Upper lobe of left lung (tissue), 6 donors: Measurements from ENCODE around the gene LMTK3. TPM values are rescaled to one million over a fixed set of nuclear protein-coding genes. Genes with fewer than 3 reads are reported as not detected.

Experiments used
- ATAC-seq, 2 donors: fragments of 200-7000 bp; cut with Tn5 transposase; one replicate each; pipeline ENCODE4 v1.9.1; 2022; ENCODE audit warnings: mild to moderate bottlenecking in 2 of 2, moderate library complexity in 2 of 2; ENCODE audit not compliant: low FRiP score in 2 of 2
- DNase-seq, 2 donors: peaks; one replicate each; pipeline ENCODE4 v3.0.0-alpha.2; 2019 to 2020
- H3K27ac ChIP-seq, 4 donors: fragments of 200-600 bp; sonication (generic); one replicate each; pipeline ENCODE4 v1.5.1; 2016 to 2019
- H3K27me3 ChIP-seq, 4 donors: fragments of 200-600 bp; sonication (generic); one replicate each; pipeline ENCODE4 v1.5.1; 2017 to 2019
- H3K36me3 ChIP-seq, 4 donors: fragments of 200-600 bp; sonication (generic); one replicate each; pipeline ENCODE4 v1.5.1; 2016 to 2019
- H3K4me1 ChIP-seq, 4 donors: fragments of 200-600 bp; sonication (generic); one replicate each; pipeline ENCODE4 v1.5.1; 2018 to 2019
- H3K4me3 ChIP-seq, 4 donors: fragments of 200-600 bp; sonication (generic); one replicate each; pipeline ENCODE4 v1.5.1; 2017 to 2019; ENCODE audit warnings: mild to moderate bottlenecking in 2 of 4, moderate library complexity in 1 of 4
- H3K9me3 ChIP-seq, 4 donors: fragments of 200-600 bp; sonication (generic); one replicate each; pipeline ENCODE4 v1.5.1; 2018 to 2019
- EP300 ChIP-seq, 4 donors: sonication (generic); formaldehyde crosslinking; IDR thresholded peaks; one replicate each; pipeline ENCODE4 v1.5.1; 2017; ENCODE audit warnings: antibody characterized with exemption in 4 of 4, control low read depth in 2 of 4
- POLR2A ChIP-seq, 4 donors: fragments of 450-650 bp; IDR thresholded peaks; one replicate each; pipeline ENCODE4 v1.5.1; 2016 to 2017; ENCODE audit warnings: antibody characterized with exemption in 4 of 4, mild to moderate bottlenecking in 2 of 4
- POLR2AphosphoS5 ChIP-seq, 2 donors: sonication (generic); formaldehyde crosslinking; IDR thresholded peaks; one replicate each; pipeline ENCODE4 v1.5.1; 2017; ENCODE audit warnings: antibody characterized with exemption in 2 of 2
- WGBS, 2 donors: methylation state at CpG; one replicate each; pipeline ENCODE4 v1.1.5; 2017 to 2018; 5-methylcytosine and 5-hydroxymethylcytosine counted together
- total RNA-seq, 6 donors: library from RNA; depleted of rRNA in 4 of 6; stranded (reverse); fragments of >200 nt in 4 of 6; gene quantifications; one replicate each; pipeline versions ENCODE4 v1.1.0 to v1.2.1, GENCODE V29; 2016 to 2021
- TF ChIP-seq, protein P1 (sequence below), 6 experiments: fragments of 450-650 bp in 4 of 6; fragments of 200-600 bp in 2 of 6; sonication (generic) in 2 of 6; IDR thresholded peaks; one replicate each; pipeline ENCODE4 v1.5.1; 2016 to 2019; ENCODE audit warnings: antibody characterized with exemption in 6 of 6
- donor health status: DM: no; HTN: no; CAD: no; lungs with moderate emphysema.
- donor health status: DM: no; HTN: yes; CAD: no; lungs with severe emphysema.

The LMTK3 gene
- total RNA-seq, 6 donors from 2014 or later, result 4.9 to 45.1 (median 13.1) TPM

DNA sequence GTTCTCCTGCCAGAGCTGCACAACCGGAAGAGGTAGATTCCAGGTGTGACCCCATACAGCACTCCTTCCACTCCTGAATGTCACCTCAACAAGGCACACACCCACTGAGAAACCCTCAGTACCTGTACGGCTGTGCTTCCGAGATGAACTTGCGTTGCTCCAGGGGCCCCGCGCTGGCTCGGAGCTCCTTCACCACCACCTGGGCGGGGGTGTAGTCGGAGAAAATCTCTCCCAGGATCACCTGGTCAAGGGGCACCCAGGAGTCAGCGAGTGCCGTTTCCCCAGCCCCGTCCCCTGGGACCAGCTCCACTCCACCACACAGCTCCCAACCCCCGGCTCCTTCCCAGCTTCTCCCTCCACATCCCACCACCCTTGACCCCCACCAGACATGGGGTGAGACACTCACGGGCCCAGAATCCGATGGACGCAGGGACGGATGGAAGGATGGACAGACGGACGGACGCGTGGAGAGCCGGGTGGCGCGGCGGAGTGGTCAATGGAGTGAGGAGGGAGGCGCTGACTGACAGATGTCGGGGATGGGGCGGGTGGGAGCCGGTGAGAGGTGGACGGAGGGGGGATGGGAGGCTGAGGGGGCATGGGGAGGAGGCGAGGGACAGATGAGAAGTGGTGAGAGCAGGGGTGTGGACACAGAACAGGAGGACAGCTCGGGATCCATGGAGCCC lies 2.8 kb downstream of the LMTK3 start:
- 74 to 82% methylated on average over 30 to 32 of the region's 32 CpGs for WGBS, 2 donors
- no peak for ATAC-seq

DNA sequence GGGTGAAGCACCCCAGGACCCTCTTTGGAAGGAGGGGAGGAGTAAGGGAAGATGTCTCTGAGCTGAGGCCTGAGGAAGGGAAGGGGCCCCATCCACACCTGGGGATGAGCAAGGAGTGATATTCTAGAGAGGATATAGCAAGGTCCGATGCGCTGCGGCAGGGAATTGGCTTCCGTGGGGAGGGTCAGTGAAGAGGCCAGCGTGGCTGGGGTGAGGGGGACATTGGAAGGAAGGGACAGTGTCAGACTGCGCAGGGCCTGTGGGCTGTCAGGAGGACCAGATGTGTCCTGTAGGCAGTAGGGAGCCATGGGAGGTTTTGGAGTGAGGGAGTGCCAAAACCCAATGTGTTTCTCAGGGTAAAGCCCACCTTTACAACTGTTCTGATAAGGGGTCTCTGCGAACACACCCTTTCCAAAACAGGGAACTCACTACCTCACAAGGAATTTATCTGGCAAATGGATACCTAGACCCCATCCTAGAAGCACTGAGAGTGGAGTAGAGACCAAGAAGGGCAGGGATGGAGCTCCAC lies 3.7 kb downstream of the LMTK3 start:
- H3K36me3 ChIP-seq, result no peaks in the 10 kb centered on the region
- TF ChIP-seq EP300 (IDR thresholded peaks at IDR 0.05), result no peak
- TF ChIP-seq POLR2AphosphoS5 (IDR thresholded peaks at IDR 0.05), result no peak
- TF ChIP-seq, protein P1, sequence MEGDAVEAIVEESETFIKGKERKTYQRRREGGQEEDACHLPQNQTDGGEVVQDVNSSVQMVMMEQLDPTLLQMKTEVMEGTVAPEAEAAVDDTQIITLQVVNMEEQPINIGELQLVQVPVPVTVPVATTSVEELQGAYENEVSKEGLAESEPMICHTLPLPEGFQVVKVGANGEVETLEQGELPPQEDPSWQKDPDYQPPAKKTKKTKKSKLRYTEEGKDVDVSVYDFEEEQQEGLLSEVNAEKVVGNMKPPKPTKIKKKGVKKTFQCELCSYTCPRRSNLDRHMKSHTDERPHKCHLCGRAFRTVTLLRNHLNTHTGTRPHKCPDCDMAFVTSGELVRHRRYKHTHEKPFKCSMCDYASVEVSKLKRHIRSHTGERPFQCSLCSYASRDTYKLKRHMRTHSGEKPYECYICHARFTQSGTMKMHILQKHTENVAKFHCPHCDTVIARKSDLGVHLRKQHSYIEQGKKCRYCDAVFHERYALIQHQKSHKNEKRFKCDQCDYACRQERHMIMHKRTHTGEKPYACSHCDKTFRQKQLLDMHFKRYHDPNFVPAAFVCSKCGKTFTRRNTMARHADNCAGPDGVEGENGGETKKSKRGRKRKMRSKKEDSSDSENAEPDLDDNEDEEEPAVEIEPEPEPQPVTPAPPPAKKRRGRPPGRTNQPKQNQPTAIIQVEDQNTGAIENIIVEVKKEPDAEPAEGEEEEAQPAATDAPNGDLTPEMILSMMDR (IDR thresholded peaks at IDR 0.05), result no peak
- TF ChIP-seq POLR2A (IDR thresholded peaks at IDR 0.05), result no peak
- no peak overlapping the region for H3K27ac ChIP-seq
- H3K4me3 ChIP-seq, result no peak overlapping the region
- peaks cover 0 to 29% (median 14%) of the 10 kb centered on the region in 4 donors for H3K27me3 ChIP-seq
- no peaks in the 10 kb centered on the region for H3K9me3 ChIP-seq
- peaks cover 7 to 26% (median 10%) of the 10 kb centered on the region in 4 donors for H3K4me1 ChIP-seq
- ATAC-seq (no peak), DNase-seq (no peak)
- WGBS, 2 donors, result 82 to 91% methylated on average over 7 of the region's 7 CpGs

More for the DNA sequence above, 2.8 kb downstream of the LMTK3 start:
- Histone ChIP-seq H3K36me3 (no peaks in the 10 kb centered on the region), H3K27ac (no peak overlapping the region), H3K27me3 (peaks cover 0 to 32% (median 21%) of the 10 kb centered on the region in 4 donors), H3K9me3 (no peaks in the 10 kb centered on the region), H3K4me3 (no peak overlapping the region), H3K4me1 (peaks cover 15 to 34% (median 16%) of the 10 kb centered on the region in 4 donors)
- DNase-seq, result peak in 1 of 2 donors; percentile 57
- TF ChIP-seq EP300 (IDR thresholded peaks at IDR 0.05) (no peak), POLR2A (IDR thresholded peaks at IDR 0.05) (no peak), POLR2AphosphoS5 (IDR thresholded peaks at IDR 0.05) (no peak)
- TF ChIP-seq, protein P1 (IDR thresholded peaks at IDR 0.05), result no peak

DNA sequence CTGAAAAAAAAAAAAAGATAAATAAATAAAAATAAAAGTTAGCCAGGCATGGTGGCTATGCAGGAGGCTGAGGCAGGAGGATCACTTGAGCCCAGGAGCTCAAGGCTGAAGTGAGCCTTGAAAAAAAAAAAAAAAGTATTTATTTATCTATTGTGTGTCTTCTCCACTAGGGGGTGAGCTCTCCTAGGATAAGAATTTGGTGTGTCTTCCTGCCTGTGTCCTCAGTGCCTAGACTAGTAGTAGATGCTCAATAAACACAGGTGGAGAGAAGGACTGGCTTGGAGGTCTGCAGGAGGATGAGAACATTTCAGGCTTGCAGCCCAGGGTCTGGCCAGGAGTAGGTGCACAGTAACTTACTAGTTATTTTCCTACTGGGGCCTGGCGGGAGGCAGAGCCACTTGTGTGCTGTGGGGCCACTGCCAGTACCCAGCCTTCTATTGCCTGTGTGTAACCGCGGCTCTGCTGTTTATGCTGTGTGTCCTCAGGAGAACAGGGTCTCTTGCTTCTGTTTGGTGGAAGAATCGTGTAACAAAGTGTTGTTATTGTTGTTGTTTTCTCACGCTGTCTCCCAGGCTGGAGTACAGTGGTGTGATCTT lies 5.4 kb downstream of the LMTK3 start:
- TF ChIP-seq POLR2A (IDR thresholded peaks at IDR 0.05) (no peak), EP300 (IDR thresholded peaks at IDR 0.05) (no peak)
- TF ChIP-seq, protein P1 (IDR thresholded peaks at IDR 0.05), result peak in 3 of 6 experiments; percentile 43 to 51 (median 46)
- no peak for DNase-seq
- Histone ChIP-seq H3K36me3 (no peaks in the 10 kb centered on the region), H3K4me3 (no peak overlapping the region), H3K27ac (no peak overlapping the region), H3K4me1 (peaks cover 10 to 23% (median 12%) of the 10 kb centered on the region in 4 donors), H3K9me3 (no peaks in the 10 kb centered on the region), H3K27me3 (peaks cover 0 to 12% (median 3%) of the 10 kb centered on the region in 4 donors)
- WGBS, 2 donors, result 79 to 85% methylated on average over 4 to 5 of the region's 5 CpGs
- peak in 1 of 2 donors; percentile 25 for ATAC-seq

DNA sequence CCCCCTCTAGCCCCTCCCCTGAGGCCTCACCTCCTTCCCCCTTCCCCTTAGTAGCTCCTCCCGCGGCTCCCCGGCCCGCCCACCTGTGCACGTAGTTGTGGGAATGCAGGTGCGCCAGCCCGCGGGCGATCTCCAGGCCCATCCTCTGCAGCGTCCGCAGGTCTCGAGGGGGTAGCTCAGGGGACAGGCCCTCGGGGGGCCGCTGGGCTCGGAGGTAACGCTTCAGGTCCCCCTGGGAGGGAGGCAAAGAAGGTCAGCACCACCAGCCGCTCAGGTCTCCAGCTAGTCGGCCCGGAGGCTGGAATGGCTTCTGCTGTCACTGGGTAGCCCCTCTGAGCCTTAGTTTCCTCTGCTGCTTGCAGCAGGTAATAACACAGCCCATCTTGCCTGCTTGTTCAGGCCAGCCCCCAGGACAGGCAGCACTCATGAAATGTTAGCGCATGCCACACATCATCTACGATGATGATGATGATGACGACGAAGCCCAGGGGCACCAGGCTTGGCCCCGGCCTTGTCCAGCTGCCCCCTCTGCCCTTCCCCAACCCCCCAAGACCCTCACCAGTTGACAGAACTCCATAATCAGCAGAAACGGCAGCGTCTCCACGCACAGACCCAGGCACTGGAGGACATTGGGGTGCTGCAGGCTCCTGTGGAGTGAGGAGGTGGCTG lies 9.2 kb downstream of the LMTK3 start:
- no peaks in the 10 kb centered on the region for H3K36me3 ChIP-seq
- H3K4me3 ChIP-seq, result peak overlapping the region in 3 of 4 donors; percentile 29 to 45 (median 42)
- WGBS, 2 donors, result 29 to 32% methylated on average over 12 to 22 of the region's 27 CpGs
- H3K4me1 ChIP-seq, result peaks cover 3 to 33% (median 23%) of the 10 kb centered on the region in 4 donors
- DNase-seq (peak in 1 of 2 donors; percentile 96), ATAC-seq (no peak)
- H3K27me3 ChIP-seq, result peaks cover 0 to 20% (median 6%) of the 10 kb centered on the region in 4 donors
- peak overlapping the region; percentile 16 to 67 (median 42) for H3K27ac ChIP-seq
- peak in 1 of 4 donors; percentile 60 for TF ChIP-seq POLR2A (IDR thresholded peaks at IDR 0.05)
- TF ChIP-seq POLR2AphosphoS5 (IDR thresholded peaks at IDR 0.05), result peak in 1 of 2 donors; percentile 24
- TF ChIP-seq, protein P1 (IDR thresholded peaks at IDR 0.05), result no peak
- no peak for TF ChIP-seq EP300 (IDR thresholded peaks at IDR 0.05)
- H3K9me3 ChIP-seq, result no peaks in the 10 kb centered on the region
